HEK293 (cell line): ENCODE measurements around the gene VGLL3.

Experiments
- CTCF ChIA-PET: fragments of 350-600 bp; formaldehyde crosslinking; extraction: SDS; loops from one replicate; lab custom pipeline; 2021; ENCODE audit warnings: antibody characterized with exemption; lab: Yijun Ruan, JAX
- POLR2A ChIA-PET: fragments of 300-600 bp; formaldehyde crosslinking; extraction: SDS; loops from one replicate; lab custom pipeline; 2020; ENCODE audit warnings: antibody characterized with exemption, inconsistent platforms; lab: Yijun Ruan, JAX
- H3K27ac ChIP-seq: fragments of 200-500 bp; sonication (Bioruptor generic); 2 replicates; pipeline ENCODE4 v1.5.1; 2014; ENCODE audit warnings: low read depth, low read length, control low read depth, inconsistent platforms; ENCODE audit errors: extremely low read depth
- H3K36me3 ChIP-seq, 2 experiments: fragments of 200-500 bp in 1 of 2; sonication (Bioruptor generic) in 1 of 2; 1 replicate in 1 of 2; 2 replicates in 1 of 2; pipeline ENCODE4 v1.5.1; 2014 to 2017; ENCODE audit warnings: inconsistent platforms in 2 of 2, low read length in 2 of 2; ENCODE audit not compliant: control insufficient read depth in 2 of 2, insufficient read depth in 1 of 2
- H3K4me1 ChIP-seq: fragments of 200-500 bp; sonication (Bioruptor generic); 2 replicates; pipeline ENCODE4 v1.5.1; 2014; ENCODE audit warnings: mild to moderate bottlenecking, low read length, inconsistent platforms; ENCODE audit not compliant: control insufficient read depth, insufficient read depth
- H3K4me3 ChIP-seq: 2 replicates; pipeline ENCODE4 v1.5.1; 2011; ENCODE audit warnings: low read depth, mild to moderate bottlenecking, control low read depth, low read length, moderate library complexity
- H3K9me3 ChIP-seq: fragments of 200-500 bp; sonication (Bioruptor generic); 2 replicates; pipeline ENCODE4 v1.5.1; 2014; ENCODE audit warnings: low read depth, low read length, inconsistent platforms; ENCODE audit not compliant: control insufficient read depth, insufficient read depth
- HOXA7 ChIP-seq: sonication (generic); formaldehyde crosslinking; IDR thresholded peaks from 2 replicates; pipeline ENCODE4 v1.8.1; 2022; ENCODE audit warnings: missing genetic modification reagents, borderline replicate concordance
- KLF1 ChIP-seq: fragments of 450-650 bp; formaldehyde crosslinking; IDR thresholded peaks from 2 replicates; pipeline ENCODE4 v1.5.1; 2016; ENCODE audit warnings: missing biosample characterization, missing genetic modification characterization
- KLF10 ChIP-seq: fragments of 450-650 bp; IDR thresholded peaks from 2 replicates; pipeline ENCODE4 v1.5.1; 2018; ENCODE audit warnings: missing biosample characterization, mild to moderate bottlenecking, missing genetic modification characterization
- SP3 ChIP-seq: fragments of 450-650 bp; formaldehyde crosslinking; IDR thresholded peaks from 2 replicates; pipeline ENCODE4 v1.5.1; 2016; ENCODE audit warnings: missing biosample characterization, missing genetic modification characterization
- YY1 ChIP-seq: fragments of 450-650 bp; formaldehyde crosslinking; IDR thresholded peaks from 2 replicates; pipeline ENCODE4 v1.5.1; 2018; ENCODE audit warnings: missing biosample characterization, missing genetic modification characterization
- ZBTB17 ChIP-seq: fragments of 450-650 bp; formaldehyde crosslinking; IDR thresholded peaks from 2 replicates; pipeline ENCODE4 v1.5.1; 2016; ENCODE audit warnings: missing biosample characterization, missing genetic modification characterization
- ZBTB20 ChIP-seq: fragments of 450-650 bp; formaldehyde crosslinking; IDR thresholded peaks from 2 replicates; pipeline ENCODE4 v1.5.1; 2016; ENCODE audit warnings: missing biosample characterization, missing genetic modification characterization
- ZFHX2 ChIP-seq: fragments of 450-650 bp; formaldehyde crosslinking; conservative IDR thresholded peaks from 2 replicates; pipeline ENCODE4 v1.5.1; 2016; ENCODE audit warnings: missing biosample characterization, missing genetic modification characterization
- ZNF133 ChIP-seq: fragments of 450-650 bp; formaldehyde crosslinking; IDR thresholded peaks from 2 replicates; pipeline ENCODE4 v1.5.1; 2016; ENCODE audit warnings: missing biosample characterization, missing genetic modification characterization
- ZNF155 ChIP-seq: fragments of 450-650 bp; formaldehyde crosslinking; IDR thresholded peaks from 2 replicates; pipeline ENCODE4 v1.5.1; 2016; ENCODE audit warnings: missing biosample characterization, missing genetic modification characterization
- ZNF169 ChIP-seq: fragments of 450-650 bp; formaldehyde crosslinking; IDR thresholded peaks from 2 replicates; pipeline ENCODE4 v1.5.1; 2016; ENCODE audit warnings: missing biosample characterization, missing genetic modification characterization
- ZNF211 ChIP-seq: fragments of 450-650 bp; formaldehyde crosslinking; IDR thresholded peaks from 2 replicates; pipeline ENCODE4 v1.5.1; 2016; ENCODE audit warnings: low read depth, missing biosample characterization, missing genetic modification characterization
- ZNF544 ChIP-seq: fragments of 450-650 bp; formaldehyde crosslinking; IDR thresholded peaks from 2 replicates; pipeline ENCODE4 v1.5.0; 2017; ENCODE audit warnings: missing biosample characterization, missing genetic modification characterization
- ZNF549 ChIP-seq: fragments of 450-650 bp; IDR thresholded peaks from 2 replicates; pipeline ENCODE4 v1.5.1; 2018; ENCODE audit warnings: missing biosample characterization, missing genetic modification characterization, mild to moderate bottlenecking, inconsistent platforms, moderate library complexity
- ZNF558 ChIP-seq: fragments of 450-650 bp; formaldehyde crosslinking; IDR thresholded peaks from 2 replicates; pipeline ENCODE4 v1.5.1; 2016; ENCODE audit warnings: missing biosample characterization, missing genetic modification characterization
- ZNF561 ChIP-seq: fragments of 450-650 bp; IDR thresholded peaks from 2 replicates; pipeline ENCODE4 v1.5.1; 2018; ENCODE audit warnings: missing biosample characterization, missing genetic modification characterization, borderline replicate concordance
- ZNF585B ChIP-seq: fragments of 450-650 bp; formaldehyde crosslinking; IDR thresholded peaks from 2 replicates; pipeline ENCODE4 v1.5.1; 2016; ENCODE audit warnings: missing biosample characterization, missing genetic modification characterization
- ZNF596 ChIP-seq: fragments of 450-650 bp; IDR thresholded peaks from 2 replicates; pipeline ENCODE4 v1.5.0; 2018; ENCODE audit warnings: missing biosample characterization, mild to moderate bottlenecking, missing genetic modification characterization, moderate library complexity
- ZNF626 ChIP-seq: fragments of 450-650 bp; sonication (Bioruptor Pico); formaldehyde crosslinking; IDR thresholded peaks from 2 replicates; pipeline ENCODE4 v1.5.1; 2018; ENCODE audit warnings: missing biosample characterization, missing genetic modification characterization, inconsistent platforms
- ZNF664 ChIP-seq: fragments of 450-650 bp; formaldehyde crosslinking; IDR thresholded peaks from 2 replicates; pipeline ENCODE4 v1.5.1; 2016; ENCODE audit warnings: missing biosample characterization, missing genetic modification characterization
- ZNF76 ChIP-seq: fragments of 450-650 bp; formaldehyde crosslinking; IDR thresholded peaks from 2 replicates; pipeline ENCODE4; 2016; ENCODE audit warnings: low read depth, missing biosample characterization, missing genetic modification characterization, borderline replicate concordance
- ZNF785 ChIP-seq: fragments of 450-650 bp; formaldehyde crosslinking; IDR thresholded peaks from 2 replicates; pipeline ENCODE4 v1.5.1; 2016; ENCODE audit warnings: missing biosample characterization, missing genetic modification characterization
- ZNF830 ChIP-seq: fragments of 450-650 bp; IDR thresholded peaks from 2 replicates; pipeline ENCODE4 v1.5.0; 2018; ENCODE audit warnings: missing biosample characterization, missing genetic modification characterization, low read depth, mild to moderate bottlenecking, moderate library complexity
- TF ChIP-seq, protein P1 (sequence below): fragments of 450-650 bp; formaldehyde crosslinking; IDR thresholded peaks from 2 replicates; pipeline ENCODE4 v1.5.1; 2016; ENCODE audit warnings: missing biosample characterization, missing genetic modification characterization
- TF ChIP-seq, protein P2 (sequence below): fragments of 450-650 bp; formaldehyde crosslinking; IDR thresholded peaks from 2 replicates; pipeline ENCODE4 v1.5.1; 2017; ENCODE audit warnings: missing biosample characterization, missing genetic modification characterization
- TF ChIP-seq, protein P3 (sequence below): fragments of 450-650 bp; IDR thresholded peaks from 2 replicates; pipeline ENCODE4 v1.5.1; 2018; ENCODE audit warnings: missing biosample characterization, mild to moderate bottlenecking, missing genetic modification characterization

The VGLL3 gene

DNA sequence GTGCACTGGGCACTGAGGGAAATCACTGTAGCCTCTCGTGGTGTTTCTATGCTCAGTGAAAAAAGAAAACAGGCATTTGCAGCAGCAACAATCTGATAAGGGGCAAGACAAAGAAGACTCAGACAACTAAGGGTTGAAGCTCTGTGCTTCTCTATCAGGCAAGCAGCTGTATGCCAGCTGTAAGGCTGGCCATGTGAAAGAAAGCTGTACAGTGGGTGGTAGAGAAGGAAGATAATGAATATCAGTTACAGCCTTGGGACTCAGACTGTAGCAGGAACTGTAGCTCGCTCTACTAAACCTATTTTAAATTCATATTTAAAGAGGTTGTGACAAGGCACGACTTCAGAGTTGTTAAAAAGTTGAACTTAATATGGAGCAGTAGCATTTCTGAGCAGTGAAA lies 76.3 kb downstream of the VGLL3 start:
- ChIA-PET CTCF (no interaction called here), POLR2A (no interaction called here)
- H3K27ac ChIP-seq: no peak overlapping the region
- no peaks in the 10 kb centered on the region for H3K9me3 ChIP-seq
- no peaks in the 10 kb centered on the region for H3K36me3 ChIP-seq
- H3K4me1 ChIP-seq: no peaks in the 10 kb centered on the region
- TF ChIP-seq ZNF549 (tag by site-specific recombination) (no peak), KLF10 (tag by site-specific recombination) (no peak)
- H3K4me3 ChIP-seq: no peak overlapping the region

DNA sequence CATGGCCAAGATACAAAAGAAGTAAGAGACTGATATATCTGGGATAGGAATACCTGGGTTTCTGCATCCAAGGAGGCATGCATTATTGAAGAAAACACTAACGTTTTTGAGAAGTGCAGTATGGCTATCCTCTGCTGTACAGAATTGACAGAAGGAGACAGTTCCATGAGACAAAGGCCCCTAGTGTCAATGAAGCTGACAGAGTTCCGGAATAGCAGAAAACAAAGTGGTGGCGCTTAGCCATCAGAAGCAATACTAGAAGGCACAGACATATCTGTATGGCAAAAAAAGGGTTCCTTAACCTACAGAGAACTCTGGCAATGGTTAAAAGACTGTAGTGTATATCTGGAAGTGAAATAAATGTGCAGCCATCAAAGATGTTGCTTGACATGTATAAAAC lies 77.8 kb downstream of the VGLL3 start:
- ChIA-PET POLR2A (no interaction called here), CTCF (no interaction called here)
- H3K4me1 ChIP-seq: no peaks in the 10 kb centered on the region
- H3K27ac ChIP-seq: no peak overlapping the region
- H3K4me3 ChIP-seq: no peak overlapping the region
- H3K9me3 ChIP-seq: no peaks in the 10 kb centered on the region
- TF ChIP-seq, protein P1, sequence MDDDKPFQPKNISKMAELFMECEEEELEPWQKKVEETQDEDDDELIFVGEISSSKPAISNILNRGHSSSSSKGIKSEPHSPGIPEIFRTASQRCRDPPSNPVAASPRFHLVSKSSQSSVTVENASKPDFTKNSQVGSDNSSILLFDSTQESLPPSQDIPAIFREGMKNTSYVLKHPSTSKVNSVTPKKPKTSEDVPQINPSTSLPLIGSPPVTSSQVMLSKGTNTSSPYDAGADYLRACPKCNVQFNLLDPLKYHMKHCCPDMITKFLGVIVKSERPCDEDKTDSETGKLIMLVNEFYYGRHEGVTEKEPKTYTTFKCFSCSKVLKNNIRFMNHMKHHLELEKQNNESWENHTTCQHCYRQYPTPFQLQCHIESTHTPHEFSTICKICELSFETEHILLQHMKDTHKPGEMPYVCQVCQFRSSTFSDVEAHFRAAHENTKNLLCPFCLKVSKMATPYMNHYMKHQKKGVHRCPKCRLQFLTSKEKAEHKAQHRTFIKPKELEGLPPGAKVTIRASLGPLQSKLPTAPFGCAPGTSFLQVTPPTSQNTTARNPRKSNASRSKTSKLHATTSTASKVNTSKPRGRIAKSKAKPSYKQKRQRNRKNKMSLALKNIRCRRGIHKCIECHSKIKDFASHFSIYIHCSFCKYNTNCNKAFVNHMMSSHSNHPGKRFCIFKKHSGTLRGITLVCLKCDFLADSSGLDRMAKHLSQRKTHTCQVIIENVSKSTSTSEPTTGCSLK: no peak
- no peak for TF ChIP-seq ZNF155 (tag by site-specific recombination)
- TF ChIP-seq ZNF544 (tag by site-specific recombination): no peak
- no peaks in the 10 kb centered on the region for H3K36me3 ChIP-seq

DNA sequence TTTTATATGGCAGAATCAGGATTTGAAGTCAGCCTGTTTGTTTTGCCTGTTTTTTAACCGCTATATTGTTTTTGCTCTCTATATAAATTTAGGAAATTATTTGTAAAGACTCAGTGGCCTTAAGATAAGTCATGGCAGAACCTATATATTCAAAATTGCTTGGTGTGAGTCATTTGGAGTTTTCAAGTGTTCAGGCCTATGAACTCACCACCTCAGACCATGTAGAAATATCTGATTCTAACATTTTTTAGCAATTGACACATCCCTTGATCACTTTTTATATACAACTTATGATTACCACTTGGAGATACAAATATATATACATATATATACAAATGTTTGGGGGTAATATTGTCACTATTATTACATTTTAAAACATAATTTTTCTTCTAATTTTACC lies 95.7 kb downstream of the VGLL3 start:
- no peak overlapping the region for H3K27ac ChIP-seq
- H3K9me3 ChIP-seq: no peaks in the 10 kb centered on the region
- no peaks in the 10 kb centered on the region for H3K36me3 ChIP-seq
- no peak overlapping the region for H3K4me3 ChIP-seq
- POLR2A ChIA-PET: no interaction called here
- TF ChIP-seq ZNF133 (no peak), ZNF596 (no peak), ZNF664 (no peak), ZFHX2 (tag by site-specific recombination) (no peak)
- TF ChIP-seq, all 188 proteins: peak for 0
- CTCF ChIA-PET: no interaction called here
- H3K4me1 ChIP-seq: no peaks in the 10 kb centered on the region

DNA sequence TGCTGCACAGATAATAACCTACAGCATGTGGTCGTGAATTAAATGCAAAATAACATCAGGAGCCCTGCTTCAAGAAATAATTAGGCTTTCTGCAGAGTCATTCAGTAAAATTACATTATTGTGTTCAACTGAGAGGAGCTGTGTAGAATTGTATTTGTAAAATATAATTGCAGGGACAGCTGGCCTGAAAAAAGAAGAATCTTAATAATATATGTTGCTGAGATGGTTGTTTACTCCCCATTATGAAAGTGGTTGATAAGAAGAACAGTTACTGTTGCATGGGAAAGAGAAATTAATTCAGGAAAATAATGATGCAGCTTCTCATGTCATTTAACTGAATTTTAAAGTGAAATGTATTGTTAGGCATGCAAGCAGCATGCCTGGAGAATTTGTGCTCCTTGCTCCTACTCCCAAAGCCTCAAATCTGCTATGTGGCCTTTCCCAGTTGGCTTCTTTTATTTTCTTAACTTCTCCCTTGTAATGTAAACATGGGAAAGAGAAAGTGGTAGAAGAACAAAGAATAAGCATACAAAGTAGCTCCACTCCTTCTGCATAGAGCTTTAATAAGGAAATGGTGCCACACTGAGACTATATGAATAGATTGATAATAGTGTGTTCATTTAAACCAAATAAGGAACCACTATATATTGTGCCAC lies 100.1 kb downstream of the VGLL3 start:
- H3K4me1 ChIP-seq: no peaks in the 10 kb centered on the region
- CTCF ChIA-PET: no interaction called here
- no peaks in the 10 kb centered on the region for H3K36me3 ChIP-seq
- no peak overlapping the region for H3K4me3 ChIP-seq
- no peak overlapping the region for H3K27ac ChIP-seq
- no peaks in the 10 kb centered on the region for H3K9me3 ChIP-seq
- TF ChIP-seq ZNF626: no peak
- no peak for TF ChIP-seq ZNF76 (tag by site-specific recombination)
- TF ChIP-seq ZNF785: no peak
- no peak for TF ChIP-seq ZBTB20
- no peak for TF ChIP-seq ZNF169 (tag by site-specific recombination)
- no peak for TF ChIP-seq SP3 (tag by site-specific recombination)
- TF ChIP-seq ZNF558 (tag by site-specific recombination): no peak
- no peak for TF ChIP-seq ZBTB17
- no peak for TF ChIP-seq ZNF830
- no peak for TF ChIP-seq ZNF585B
- TF ChIP-seq KLF1 (tag by site-specific recombination): no peak
- TF ChIP-seq, protein P2, sequence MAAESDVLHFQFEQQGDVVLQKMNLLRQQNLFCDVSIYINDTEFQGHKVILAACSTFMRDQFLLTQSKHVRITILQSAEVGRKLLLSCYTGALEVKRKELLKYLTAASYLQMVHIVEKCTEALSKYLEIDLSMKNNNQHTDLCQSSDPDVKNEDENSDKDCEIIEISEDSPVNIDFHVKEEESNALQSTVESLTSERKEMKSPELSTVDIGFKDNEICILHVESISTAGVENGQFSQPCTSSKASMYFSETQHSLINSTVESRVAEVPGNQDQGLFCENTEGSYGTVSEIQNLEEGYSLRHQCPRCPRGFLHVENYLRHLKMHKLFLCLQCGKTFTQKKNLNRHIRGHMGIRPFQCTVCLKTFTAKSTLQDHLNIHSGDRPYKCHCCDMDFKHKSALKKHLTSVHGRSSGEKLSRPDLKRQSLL (tag by site-specific recombination): no peak
- TF ChIP-seq YY1 (tag by site-specific recombination): no peak
- TF ChIP-seq ZNF211 (tag by site-specific recombination): no peak
- TF ChIP-seq HOXA7 (CRISPR knock-in tag): no peak
- no peak for TF ChIP-seq ZNF561 (tag by site-specific recombination)
- TF ChIP-seq, protein P3, sequence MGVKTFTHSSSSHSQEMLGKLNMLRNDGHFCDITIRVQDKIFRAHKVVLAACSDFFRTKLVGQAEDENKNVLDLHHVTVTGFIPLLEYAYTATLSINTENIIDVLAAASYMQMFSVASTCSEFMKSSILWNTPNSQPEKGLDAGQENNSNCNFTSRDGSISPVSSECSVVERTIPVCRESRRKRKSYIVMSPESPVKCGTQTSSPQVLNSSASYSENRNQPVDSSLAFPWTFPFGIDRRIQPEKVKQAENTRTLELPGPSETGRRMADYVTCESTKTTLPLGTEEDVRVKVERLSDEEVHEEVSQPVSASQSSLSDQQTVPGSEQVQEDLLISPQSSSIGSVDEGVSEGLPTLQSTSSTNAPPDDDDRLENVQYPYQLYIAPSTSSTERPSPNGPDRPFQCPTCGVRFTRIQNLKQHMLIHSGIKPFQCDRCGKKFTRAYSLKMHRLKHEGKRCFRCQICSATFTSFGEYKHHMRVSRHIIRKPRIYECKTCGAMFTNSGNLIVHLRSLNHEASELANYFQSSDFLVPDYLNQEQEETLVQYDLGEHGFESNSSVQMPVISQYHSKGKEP: no peak
- POLR2A ChIA-PET: no interaction called here
